GM18867 (cell line): ENCODE measurements around the gene FZD4.
"Not testable (repeated sequence)": the region's sequence is repeated elsewhere in the genome, so short reads cannot be mapped to it uniquely, and the experiment has no call there.

Experiments used
- ATAC-seq: cut with Tn5 transposase; IDR thresholded peaks from one replicate; pipeline ENCODE4 v1.9.1; 2021; ENCODE audit warnings: mild to moderate bottlenecking, moderate library complexity; ENCODE audit not compliant: unreplicated experiment

FZD4 gene

DNA sequence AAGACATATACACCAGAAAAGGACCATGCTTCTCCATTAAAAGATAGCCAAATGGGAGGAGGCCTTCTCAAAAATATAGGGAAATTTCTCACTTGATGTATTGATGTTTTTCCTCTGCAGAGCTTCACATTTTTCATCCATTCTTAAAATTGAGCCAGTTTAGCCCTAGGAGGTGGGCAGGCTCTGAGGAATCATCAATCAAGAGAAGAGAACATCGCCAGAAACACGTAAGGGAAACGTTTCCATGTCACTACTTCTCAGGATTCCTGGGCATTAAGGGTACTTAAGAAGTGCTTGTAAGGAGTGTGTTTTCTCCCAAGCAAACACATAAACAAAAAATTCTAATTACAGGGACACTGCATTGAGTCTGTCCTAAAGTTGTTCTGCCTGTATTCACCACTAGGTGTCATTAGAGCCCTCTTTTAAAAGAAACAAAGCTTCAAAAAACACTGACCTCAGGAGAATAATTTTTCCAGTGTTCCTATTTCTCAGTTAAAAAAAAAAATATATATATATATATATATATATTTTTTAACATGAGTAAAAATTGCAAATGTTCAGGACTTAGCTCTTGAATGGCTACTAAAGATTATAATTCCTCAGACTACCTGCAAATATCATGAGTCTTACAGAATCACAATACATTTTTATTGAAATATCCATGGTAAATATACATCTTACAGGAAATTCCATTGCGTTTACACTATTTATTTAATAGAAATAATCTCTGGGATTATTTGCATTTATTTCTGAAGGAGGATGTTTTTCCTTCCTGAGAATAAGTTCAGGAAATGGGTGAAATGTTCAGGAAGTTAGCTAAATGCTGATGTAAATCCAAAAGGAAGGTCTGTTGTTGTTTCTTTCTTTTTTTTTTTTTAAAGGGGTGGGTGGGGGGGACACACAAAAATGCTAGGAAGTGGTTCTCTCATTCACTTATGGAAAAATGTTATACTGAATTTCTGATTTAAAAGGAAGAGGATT lies 16.0 kb downstream of the FZD4 start:
- ATAC-seq: peak; percentile 86

DNA sequence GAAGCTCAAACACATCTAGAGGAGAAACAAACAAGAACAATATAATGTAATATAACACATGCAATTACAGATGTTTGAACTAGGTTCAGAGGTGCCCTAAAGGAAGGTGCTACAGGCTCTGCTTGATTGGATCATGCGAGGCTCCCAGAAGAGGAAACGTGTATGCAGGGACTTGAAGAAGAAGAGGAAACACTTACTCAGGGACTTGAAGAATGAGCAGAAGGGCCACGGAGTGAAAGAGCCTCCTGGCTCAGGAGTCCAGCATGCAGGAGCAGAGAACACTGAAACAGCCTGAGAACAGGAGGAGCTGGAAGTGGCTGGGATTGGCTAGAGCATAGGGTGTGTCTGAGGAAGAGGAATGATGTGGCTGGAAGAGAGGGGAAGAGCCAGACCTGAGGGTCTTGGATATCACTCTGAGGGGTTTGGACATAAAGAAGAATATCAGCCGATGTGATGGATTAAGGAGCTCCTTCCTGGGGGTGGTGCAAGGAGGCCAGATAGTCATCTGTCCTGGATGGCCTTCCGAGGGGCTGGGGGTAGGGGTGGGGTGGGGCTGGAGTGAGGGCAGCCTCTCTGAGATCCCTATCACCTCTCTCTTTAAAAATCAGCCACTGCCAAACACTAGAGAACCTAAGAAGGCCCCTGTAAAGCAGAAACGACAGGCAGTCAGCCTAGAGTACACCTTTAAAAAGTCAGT lies 16.8 kb downstream of the FZD4 start:
- ATAC-seq: no peak

DNA sequence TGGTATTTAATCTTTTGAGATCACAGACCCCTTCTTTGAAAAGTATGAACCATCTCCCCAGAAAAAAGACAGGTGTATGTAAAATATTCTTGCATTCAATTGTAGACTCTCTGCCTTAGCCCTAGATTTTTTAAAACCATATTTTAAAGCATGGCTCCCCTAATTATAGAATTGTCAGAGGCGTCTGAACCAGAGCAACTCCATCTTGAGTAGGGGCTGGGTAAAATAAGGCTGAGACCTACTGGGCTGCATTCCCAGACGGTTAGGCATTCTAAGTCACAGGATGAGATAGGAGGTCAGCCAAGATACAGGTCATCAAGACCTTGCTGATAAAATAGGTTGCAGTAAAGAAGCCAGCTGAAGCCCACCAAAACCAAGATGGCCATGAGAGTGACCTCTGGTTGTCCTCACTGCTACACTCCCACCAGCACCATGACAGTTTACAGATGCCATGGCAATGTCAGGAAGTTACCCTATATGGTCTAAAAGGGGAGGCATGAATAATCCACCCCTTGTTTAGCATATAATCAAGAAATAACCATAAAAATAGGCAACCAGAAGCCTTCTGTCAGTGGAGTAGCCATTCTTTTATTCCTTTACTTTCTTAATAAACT lies 17.9 kb downstream of the FZD4 start:
- ATAC-seq: not testable (repeated sequence)

DNA sequence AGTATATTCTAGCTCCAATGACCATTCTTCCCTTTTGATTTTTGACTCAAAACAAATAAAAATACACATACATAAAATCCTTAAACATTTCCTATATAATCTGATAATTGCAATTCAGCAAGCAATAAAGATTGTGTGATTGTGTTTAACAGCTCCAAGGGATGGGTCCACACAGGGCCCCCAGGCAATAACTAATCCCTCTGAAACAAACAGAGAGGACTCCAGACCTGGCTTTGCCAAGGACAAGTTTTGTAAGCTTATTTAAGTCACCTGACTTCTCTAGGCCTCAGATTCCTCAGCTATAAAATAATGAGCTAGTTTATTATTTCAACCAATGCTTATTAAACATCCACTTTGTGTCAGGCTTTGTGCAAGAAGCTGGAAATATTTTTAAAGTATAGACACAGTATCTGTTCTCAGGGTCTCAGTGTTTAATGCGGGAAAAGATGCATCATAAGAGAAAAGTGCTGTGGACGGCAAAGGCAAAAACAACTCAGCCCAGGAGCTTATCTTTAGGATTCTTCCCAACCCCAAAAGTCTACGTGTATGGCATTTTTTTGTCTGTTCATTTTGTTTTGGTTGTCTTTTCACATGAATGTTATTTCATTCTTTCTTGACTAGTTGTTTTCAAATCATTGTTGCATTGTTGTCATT lies 20.1 kb downstream of the FZD4 start:
- no peak for ATAC-seq

DNA sequence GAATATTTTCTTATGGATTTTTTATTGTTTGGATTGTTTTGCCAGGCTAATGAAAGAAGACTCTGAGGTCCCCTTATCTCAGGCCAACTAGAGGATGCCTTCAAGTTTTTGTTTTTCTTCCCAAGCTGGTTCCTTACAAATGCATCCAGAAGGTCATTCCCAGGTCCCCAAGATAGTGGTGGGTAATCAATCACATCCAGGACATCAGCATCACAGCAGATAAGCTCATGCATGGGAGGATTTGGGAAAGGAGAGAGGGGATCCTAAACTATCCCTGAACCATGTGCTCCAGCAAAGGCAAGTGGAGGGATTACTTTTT lies 20.7 kb downstream of the FZD4 start:
- ATAC-seq: no peak

DNA sequence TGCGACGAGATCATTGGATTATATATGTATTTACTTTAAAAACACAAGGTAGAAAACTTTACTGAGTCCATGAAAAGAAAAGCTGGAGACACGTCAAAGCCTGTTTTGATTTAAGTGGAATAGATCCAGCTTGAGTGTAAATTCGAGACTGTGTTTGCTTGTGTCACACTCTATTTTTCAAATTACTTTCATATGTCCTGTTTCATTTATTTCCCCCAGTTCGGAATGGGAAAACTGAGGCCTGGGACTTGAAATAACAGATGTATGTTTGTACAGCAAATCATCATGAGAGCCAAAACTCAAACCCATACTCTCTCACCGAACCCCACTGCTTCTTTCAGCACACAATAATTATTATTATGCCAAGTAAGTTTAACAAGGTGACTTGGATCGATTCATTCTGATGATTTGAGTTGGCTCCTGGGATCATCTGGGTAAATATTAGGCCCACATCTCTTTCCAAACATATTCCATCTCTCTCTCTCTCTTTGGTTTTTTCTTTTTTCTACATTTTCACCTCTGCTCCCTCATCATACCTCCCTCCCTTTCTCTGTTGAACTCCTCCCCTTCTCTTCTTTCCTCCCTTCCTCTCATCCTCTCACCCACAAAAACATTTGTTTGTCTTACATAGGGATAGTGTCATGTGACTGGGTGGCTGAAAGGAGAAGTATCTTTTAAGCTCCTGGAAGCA lies 21.2 kb downstream of the FZD4 start:
- ATAC-seq: no peak

DNA sequence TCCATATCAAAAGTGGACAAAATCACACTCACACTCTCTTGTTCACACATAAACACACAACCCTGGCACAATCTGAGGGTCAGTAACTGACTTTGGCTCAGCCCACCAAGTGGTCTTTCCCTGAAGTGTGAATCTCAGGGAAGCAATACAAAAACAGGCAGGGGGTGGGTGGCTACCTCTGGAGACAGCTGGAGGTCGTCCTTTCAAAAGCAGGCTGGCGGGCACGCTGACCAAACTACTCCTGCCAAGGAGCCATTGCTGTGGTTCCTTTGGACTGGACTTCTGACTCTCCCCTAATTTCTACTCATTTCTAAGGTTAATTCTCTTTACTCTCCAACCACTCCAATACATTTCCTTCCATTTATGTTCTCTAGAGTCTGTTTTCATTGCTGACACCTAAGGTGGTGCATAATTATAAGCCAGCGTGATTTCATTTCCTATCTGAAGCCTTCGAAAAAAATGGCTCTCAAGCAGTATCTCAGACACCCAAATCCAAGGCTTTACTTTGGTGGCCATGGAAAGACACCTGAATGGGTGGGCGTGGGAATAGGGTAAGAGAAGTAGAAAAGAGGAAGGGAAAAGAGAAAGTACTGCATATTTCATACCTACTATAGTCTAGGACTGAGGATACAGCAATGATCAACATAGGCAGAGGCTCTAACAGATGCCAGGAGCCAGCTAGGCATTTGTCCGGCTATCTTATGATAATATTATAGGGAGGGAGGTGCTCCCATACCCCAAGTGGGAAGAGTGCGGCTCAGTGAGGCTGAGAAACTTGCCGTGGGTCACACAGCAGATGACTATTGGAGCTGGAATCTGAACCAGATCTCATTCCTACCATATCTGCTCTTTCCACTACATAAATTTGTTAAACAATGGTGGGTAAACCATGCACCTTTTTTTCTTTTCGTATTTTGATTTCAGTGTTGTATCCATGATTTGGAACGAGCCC lies 22.0 kb downstream of the FZD4 start:
- no peak for ATAC-seq

DNA sequence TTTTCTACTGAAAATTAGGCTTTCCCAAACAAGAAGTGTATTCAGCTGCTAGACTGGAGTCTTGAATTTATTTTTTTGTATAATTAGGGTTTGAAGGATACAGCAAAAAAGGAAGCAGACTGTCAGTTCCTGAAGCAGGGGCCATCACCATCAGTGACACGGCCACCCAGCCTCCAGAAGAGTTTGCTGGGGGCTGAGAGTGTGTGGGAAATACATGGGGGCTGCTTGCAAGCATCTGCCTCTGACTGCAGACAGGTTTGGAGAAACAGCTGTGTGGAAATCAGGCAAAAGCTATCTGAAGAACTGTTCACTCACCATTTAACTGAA lies 23.0 kb downstream of the FZD4 start:
- ATAC-seq: no peak

DNA sequence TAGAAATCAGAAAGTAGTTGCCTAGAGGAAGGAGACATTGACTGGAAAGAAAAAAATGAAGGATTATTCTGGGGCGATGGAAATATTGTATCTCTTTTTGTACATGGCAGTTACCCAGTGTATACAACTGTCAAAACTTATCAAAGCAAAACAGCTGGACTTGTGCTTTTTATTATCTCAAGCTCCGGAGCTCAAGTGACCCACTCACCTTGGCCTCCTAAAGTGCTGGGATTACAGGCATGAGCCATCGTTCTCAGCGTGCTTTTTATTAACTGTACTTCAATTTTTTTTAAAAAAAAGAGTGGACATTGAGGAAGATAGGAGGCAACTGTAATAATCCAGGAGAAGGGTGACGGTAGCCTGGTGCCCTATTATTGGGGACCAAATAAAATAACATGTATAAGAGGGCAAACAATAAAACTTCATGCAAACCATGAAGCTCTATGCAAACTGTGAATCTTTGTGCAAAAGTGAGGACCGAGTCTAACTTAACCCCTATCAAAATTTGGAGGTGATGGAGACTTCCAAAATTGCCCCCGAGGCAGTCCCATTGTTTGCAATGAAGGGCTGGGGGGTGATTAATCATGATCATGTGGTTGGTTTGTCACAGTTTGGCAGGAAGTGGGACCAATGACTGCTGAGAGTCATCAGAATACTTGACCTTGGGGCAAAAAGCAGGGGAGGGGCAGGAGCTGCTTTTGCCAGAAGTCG lies 23.5 kb downstream of the FZD4 start:
- ATAC-seq: no peak

DNA sequence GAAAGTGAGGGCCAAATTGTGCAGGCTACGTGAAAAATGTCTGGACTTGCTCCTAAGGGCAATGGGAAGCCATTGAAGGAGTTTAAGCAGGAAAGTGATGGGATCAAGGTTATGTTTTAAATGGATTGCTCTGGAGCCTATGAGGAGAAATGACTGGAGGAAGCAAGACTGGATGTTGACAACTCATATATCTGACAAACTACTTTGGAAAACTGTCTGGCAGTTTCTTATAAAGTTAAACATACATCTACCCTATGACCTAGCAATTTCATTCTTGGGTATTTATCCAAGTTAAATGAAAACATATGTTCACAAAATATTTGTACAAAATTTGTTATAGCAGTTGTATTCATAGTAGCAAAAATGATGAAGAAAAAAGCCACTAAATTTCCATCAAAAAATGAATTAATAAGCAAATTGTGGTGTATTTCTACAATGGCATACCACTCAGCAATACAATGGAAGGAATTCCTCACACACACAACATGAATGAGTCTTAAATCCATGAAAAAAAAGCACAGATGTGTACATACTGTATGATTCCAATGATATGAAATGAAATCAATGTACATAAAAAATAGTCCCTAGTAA lies 24.1 kb downstream of the FZD4 start:
- ATAC-seq: no peak

DNA sequence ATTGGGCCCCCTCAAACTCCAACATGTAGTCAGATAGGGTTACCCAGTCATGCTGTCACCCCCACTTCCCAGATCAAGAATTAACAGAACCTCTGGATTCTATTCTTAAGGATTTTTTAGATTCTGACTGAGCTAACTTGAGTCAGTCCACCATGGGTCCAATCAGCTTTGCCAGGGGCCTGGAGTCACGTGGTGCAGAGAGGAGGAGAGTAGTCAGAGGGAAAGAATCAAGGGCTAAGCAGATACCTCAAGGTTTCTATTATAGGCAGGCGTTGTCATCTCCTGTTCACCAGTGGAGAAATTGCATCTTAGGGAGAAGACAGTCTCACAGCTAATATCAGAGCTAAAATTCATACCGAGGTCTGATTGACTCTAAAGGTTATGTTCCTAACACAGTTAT lies 28.2 kb downstream of the FZD4 start:
- no peak for ATAC-seq

DNA sequence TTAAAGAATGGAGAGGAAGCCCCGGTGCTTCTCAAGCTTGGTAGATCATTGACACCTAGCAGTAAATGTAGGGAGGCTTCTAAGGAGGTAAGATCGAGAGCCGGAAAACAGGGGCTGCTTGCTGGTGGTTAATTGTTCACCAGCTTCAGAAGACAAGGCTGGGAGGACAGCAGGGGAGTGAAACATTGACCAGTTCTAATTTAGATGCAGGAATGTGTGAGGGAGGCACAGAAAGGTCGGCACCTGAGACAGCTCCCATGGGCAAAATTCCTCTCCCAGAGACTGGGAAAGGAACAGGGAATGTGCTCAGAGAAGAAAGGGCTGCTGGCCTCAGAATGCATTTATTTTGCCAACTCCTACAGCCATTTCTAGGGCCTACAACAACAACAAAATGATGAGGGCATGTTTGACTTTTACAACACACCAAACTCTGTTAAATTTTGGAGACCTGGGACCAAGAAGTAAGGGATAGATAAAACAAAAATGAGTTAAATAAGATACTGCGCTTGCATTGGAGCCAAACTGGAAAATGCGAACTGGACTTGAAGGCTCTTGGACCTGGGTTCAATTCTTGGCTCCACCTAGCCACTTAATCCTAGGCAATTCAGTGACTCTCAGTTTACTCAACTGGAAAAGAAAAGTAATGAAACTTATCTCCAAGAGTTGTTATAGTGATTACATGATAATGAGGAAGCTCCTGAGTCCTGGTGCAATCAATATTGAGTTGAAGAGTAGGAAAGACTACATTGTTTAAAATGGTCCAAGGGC lies 31.0 kb downstream of the FZD4 start:
- no peak for ATAC-seq

DNA sequence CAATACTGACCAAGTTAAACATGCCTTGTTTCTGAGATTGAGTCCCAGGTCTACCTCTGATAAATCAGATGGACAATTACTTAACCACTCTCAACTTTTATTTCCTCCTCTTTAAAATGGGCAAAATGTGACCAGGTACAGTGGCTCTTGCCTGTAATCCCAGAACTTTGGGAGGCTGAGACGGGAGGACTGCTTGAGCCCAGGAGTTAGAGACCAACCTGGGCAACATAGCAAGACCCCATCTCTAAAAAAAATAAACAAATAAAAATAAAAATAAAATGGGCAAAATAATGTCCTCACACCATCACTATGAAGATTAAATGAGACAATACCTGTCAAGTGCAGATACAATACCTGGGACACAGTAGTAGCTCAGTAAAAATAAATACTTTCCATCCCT lies 33.0 kb downstream of the FZD4 start:
- no peak for ATAC-seq

DNA sequence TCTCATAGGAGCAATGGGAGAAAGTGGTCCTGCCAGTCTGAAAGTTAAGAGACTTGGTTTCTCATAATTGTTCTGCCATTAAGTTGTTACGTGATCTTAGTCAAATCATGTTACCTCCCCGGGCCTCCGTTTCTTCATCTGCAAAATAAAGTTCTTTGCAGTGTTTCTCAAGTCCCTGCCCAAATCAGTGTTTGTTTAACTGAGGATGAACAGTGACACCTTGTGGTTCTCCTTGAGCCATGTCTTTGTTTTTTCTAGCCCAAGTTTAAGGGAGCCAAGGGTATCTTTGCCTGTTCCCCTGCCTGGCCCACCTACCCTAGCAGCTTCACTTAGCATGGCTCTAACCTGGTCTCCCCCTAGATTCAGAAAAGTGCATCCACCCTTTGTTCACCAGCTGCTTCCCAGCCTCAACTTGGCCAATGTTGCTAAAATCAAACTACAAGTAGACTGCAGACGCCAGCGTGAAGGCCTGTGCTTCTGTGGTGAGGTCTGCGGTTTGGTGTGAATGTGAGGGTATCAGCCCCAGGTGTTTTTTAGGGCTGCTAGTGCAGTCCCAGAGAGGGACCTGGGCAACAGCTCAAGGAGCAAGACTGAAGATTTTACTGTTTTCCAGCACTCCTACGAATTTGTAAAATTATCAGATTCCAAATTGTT lies 35.5 kb downstream of the FZD4 start:
- ATAC-seq: peak; percentile 79

DNA sequence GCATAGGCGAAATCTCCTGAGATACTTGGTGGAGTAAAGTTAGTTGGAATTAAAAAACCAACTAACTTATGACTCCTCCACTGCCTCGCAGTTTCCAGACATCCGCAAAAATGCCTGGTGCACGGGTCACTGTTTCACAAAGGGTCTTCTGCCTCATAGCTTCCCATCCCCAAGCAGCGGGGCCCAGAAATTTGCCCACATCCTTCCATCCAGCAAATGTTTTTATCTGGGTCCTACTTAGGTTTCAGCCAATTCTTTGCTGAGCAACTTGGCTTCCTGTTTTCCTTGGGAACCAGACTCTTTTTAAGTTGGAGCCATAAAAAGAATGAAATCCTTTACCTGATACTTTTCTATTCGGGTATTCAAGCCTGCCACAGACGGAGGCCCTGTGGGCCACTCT lies 36.2 kb downstream of the FZD4 start:
- no peak for ATAC-seq

DNA sequence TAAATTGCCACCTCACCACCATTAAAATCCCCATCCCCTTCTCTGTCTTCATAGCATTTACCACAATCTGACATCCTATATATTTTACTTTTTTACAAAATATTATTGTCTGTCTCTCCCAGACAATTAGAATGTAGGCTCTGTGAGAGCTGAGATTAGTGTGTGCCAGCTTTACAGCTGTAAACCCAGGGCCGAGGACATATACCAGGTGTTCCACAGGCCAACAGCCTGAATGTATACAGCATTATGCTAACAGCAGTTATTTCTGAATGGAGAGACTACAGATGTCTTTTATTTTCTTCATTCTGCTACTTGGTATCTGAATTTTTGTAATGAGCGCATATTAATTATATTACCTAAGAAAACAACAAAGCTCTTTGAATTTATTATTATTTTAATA lies 36.7 kb downstream of the FZD4 start:
- no peak for ATAC-seq

DNA sequence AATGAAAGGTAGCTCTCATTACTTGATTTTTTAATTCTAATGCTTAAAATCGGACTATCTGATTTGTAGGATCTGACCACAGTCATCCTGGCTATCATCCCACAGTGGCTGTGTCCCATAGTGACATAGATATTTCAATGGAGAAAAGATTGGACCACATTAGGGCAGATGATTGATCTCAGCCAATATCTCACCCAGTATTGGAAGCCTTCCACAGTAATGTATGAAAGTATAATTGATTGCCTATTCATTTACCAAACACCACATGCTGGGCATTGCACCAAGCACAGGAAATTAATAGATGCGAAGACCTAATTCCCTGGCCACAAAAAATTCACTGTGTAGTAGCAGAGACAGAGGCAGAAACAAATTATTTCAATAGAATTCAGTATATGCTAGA lies 37.6 kb downstream of the FZD4 start:
- no peak for ATAC-seq

DNA sequence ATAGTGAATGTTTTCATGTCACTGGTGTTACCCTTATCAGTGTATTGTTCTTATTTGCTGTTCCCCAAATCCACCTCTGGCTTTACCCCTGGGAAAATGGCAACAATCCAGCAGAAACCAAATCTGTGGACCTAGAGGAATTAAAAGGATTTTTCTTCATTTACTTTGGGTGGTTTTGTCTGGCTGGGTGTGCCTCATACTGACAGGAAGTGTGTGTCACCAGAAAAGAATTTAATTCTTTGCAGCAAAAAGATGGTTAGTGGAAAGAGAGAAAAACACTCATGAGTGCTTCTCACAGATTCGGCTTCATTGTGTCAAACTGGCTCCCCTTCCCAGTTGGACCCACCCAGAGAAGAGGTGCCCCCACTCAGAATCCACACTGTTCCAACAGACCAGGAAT lies 38.9 kb downstream of the FZD4 start:
- ATAC-seq: no peak
